Activated T-cell treated with anti-CD3 and anti-CD28 coated beads for 4 hours (primary cell): ENCODE measurements around the gene NKIRAS1.
"Not testable (repeated sequence)": the region's sequence is repeated elsewhere in the genome, so short reads cannot be mapped to it uniquely, and the experiment has no call there.

Experiments used
- DNase-seq: peaks from one replicate; pipeline ENCODE4 v3.0.0-alpha.2; 2020

The NKIRAS1 gene

DNA sequence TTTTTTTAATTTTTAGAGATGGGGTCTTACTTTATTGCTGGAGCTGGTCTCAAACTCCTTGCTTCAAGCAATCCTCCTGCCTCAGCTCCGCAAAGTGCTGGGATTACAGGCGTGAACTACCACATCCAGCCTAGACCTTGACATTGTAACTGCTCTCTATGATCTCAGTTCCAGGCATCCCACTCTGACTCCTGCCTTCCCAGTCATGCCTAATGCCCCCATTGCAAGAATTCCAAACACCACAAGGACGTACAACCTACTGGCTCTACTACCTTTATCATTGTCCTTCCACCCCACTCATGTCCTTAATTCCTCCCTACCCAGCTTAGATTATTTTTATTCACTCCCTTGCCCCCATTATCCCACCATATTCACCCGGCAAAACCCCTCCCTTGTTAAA is 21.6 kb downstream of the NKIRAS1 start:
- DNase-seq, result no peak

DNA sequence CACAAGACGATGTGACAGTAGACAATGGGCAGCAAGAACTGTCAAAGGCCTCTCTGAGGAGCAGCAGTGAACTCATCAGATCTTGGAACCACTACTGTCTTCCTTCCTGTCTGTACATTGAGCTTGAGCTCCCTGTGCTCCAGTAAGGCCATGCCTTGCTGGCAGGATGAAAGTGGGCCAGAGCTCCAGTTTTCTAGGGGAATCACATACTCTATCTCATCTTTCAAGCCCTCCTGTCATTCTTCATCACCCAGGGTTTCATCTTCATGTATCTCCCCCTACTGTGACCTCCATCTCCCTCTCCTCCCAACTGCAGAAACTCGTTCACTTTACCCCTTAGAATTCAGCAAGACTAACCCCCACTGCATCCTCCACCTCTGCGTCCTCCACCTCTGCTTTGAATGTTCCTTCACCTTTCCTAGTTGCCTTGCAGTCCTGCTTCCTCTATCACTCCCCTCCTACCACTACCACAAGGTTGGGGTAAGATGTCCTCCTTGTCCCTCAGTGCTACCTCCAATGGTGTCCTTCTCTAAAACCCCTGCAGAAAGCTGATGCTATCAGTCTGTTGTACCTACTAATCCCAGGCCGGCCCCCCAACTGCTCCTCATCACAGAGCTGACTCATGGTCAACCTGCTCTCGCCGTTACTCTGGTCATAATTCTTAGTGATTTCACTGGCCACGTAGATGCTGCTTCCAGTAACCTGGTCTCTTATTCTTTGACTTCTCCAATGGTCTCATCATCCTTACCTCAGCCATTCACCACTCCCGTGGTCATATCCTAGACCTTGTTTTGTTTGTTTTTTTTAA is 22.3 kb downstream of the NKIRAS1 start:
- DNase-seq, result no peak

DNA sequence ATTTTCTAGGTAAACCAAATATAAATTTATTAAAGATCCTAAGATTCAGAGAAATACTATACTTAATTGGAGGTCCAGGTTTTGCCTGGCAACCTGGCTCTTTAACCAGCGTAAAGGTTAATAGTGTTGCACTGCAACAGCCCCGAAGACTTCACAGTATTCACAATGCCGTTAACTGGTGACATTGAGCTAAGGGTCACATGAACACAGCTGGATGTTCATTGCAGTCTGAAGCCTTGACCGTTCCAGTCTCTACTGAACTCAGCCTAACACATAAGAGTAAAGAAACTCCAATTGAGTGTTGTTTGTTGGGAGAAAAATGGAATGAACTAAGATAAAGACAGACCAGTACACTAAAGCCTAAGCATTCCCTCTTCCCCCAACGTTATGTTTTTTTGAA is 26.8 kb downstream of the NKIRAS1 start:
- DNase-seq, result no peak

DNA sequence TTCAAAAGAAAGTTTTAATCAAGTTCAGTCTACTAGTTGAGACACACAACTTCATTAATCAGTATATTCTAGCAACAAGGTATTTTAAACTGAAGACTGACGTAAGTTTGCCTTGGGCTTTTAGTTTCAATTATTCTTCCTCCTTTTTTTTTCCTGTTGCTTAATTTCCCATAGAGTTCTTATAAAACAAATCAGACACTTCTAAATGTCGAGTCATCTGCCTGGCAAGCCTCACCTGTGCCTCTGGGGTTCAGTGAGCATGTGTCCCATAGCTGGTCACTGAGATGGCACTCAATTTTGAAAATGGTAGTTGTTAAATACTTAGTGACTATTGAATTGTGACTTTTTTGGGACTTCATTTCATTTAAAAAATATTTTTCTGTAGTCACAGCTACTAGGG is 27.4 kb downstream of the NKIRAS1 start:
- DNase-seq, result no peak

DNA sequence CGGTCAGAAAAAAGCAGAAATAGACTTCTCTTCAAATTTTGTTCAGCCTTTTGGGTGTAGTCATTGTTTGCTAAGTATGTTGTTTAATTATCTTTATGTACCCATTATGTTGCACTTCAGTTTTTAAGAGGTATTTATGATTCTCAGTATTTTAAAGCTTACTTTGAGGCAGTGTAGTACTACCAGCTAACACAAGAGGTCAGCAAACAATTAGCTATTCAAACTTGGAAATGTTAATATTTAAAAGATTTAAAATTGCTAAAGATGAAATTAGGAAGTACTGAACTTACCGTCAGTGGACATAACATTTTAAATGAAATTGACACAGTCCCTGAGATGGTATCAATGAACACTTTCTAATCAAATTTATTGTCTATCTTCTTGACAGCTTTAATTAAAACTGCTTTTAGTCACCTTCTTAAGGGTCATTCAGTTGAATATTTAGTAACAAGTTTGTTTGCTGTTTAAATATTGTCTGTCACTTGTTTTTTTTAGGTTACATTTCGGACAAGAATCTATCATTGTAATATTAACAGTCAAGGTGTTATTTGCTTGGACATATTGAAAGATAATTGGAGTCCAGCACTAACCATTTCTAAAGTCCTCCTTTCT is 28.1 kb downstream of the NKIRAS1 start:
- DNase-seq, result no peak

DNA sequence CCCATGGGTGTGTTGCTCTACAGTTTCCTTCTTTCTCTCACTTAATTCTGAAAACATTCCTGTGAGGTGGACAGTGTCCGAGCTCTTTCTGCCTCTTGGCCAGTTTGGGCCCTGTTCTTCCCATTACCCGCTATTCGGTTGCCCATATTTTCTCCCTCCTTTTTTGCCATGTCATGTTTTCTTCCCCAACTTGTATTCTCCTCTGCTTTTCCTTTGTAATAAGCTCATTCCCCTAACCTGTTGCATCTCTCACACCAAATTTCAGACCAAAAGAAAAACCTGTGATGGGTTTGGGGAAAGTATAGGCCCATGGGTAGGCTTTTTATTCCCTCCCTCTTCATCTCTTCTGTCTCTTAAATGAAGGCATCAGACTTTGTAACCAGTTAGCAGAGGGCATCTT is 30.5 kb downstream of the NKIRAS1 start:
- no peak for DNase-seq

DNA sequence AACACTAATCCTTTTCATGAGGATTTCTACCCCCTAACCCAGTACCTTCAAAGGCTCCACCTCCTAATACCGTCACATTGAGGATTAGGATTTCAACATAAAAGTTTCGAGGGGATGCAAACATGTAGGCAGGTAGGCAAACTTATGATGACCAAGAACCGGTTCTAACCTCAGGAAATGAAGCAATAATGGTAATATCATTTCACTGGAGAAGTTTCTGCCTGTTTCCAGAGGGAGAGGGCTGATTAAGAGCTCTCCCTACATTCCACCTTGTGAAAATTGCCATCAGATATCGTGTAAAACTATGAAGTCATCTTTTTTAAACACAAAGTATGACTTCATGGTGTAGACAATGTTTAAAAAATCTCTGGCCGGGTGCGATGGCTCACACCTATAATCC is 31.6 kb downstream of the NKIRAS1 start:
- DNase-seq, result no peak

DNA sequence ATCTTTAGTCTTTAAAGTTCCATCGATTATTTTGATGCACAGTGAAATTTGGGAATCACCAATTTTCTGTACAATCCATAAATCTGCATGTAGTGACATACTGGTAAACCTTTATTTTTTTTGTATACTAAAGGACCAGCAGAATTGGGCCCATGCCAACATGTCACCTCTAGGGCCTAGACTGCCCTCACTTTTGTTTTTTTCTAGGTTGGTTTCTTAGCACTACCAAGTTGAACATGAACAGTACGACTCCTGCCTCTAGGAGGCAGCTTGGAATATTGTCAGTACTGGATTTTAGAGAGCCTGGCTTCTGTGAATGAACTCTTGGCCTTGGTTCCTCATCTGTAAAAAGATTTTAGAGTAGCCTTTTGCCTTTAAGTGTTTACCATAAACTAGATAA is 32.3 kb downstream of the NKIRAS1 start:
- DNase-seq, result no peak

DNA sequence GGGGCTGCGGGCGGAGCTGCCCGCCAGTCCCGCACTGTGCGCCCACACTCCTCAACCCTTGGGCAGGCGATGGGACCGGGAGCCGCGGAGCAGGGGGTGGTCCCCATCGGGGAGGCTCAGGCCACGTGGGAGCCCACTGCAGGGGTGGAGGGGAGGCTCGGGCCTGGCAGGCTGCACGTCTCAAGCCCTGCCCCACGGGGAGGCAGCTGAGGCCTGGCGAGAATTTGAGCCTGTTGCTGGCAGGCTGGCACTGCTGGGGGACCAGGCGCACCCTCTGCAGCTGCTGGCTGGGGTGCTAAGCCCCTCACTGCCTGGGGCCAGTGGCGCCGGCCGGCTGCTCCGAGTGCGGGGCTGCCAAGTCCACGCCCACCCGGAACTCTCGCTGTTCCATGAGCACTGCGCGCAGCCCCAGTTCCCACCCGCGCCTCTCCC is 34.3 kb downstream of the NKIRAS1 start:
- no peak for DNase-seq

DNA sequence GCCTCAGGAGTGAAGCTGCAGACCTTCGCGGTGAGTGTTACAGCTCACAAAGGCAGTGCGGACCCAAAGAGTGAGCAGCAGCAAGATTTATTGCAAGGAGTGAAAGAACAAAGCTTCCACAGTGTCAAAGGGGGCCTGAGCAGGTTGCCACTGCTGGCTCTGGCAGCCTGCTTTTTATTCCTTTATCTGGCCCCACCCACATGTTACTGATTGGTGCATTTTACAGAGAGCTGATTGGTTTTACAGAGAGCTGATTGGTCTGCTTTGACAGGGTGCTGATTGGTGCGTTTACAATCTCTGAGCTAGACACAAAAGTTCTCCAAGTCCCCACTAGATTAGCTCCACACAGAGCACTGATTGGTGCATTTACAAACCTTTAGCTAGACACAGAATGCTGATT is 34.8 kb downstream of the NKIRAS1 start:
- not testable (repeated sequence) for DNase-seq

DNA sequence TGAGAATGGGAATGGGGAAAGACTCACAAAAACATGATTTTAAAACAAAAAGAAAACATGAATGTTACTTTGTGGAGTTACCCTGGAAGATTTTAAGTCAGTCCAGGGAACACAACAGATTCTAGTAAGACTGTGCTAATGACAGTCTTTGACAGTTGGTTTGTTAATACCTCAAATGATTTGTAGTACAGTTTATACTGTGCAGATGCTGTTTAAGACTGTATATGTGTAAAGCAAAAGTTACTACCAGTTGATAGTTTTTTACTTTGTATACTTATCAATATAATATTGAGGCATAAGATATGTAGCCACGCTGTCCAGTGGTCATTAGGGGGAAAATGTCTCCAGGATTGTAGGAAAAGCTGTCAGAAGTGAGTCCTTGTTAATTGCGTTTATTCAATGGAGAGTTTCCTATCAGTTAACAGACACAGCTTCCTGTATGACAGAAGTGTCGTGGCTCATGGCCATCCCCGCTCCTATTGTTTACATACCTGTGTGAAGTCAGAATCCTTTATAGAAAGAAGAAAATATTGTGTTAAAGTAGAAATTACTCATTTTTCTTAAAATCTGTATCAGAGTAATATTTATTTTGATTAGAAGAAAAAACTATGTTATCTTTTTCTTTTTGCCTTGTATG is 36.0 kb downstream of the NKIRAS1 start:
- no peak for DNase-seq

DNA sequence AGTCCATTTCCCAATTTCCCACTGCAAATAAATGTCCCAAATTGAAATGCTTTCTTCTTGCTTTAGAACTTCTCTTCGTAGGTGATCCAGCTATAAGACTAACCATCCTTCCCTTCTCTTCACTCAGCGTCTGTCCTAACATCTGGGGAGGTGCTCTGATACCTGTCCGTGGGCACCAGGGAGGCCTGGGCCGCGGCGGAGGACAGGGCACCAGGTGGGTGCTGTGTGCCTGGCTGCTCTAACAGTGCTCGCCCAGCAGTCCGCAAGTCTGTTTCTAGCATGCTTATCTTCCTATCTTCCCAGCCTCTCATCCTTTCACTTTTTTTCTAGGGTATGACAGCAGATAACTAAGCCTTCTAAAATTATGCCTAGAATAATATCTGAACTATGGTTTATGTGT is 37.3 kb downstream of the NKIRAS1 start:
- no peak for DNase-seq

DNA sequence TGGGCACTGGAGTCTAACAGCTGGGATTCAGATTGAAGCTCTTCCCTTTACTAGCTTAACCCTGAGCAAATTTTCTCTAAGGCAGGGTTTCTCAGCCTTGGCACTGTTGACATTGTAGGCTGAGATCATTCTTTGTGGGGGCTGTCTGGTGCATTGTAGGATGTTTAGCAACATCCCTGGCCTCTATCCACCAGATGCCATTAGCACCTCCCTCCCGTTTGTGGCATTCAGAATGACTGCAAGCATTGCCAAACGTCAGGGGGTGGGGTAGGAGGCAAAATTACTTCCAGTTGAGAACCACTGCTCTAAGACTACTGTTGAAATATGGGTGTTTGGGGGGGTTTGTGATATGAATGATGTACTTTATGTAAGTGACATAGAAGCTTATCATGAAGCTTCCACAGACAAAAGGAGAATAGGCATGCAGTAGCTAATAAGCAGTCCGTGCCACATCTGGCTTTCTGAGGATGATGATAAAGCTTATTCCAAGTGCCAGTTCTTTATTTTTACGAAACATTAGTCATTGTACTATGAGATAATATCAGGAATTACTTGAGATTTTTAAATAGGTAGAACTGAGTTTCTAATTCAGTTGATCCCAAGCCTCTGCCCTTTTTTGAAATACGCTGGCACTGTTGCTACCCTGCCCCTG is 39.3 kb downstream of the NKIRAS1 start:
- DNase-seq, result no peak

DNA sequence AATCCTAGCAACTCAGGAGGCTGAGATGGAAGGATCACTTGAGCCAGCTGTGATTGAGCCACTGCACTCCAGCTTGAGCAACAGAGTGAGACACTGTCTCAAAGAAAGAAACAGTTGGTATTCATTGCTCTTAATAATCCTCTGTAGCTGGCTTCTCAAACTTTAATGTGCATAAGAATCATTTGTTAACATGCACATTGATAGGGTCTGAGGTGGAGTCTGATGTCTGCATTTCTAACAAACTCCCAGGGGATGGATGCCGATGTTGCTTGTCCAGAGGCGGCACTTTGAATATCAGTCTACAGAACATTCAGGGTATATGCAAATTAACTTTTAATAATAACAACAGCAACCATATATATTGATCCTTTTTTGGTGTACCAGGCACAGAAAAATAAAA is 39.9 kb downstream of the NKIRAS1 start:
- DNase-seq, result no peak

DNA sequence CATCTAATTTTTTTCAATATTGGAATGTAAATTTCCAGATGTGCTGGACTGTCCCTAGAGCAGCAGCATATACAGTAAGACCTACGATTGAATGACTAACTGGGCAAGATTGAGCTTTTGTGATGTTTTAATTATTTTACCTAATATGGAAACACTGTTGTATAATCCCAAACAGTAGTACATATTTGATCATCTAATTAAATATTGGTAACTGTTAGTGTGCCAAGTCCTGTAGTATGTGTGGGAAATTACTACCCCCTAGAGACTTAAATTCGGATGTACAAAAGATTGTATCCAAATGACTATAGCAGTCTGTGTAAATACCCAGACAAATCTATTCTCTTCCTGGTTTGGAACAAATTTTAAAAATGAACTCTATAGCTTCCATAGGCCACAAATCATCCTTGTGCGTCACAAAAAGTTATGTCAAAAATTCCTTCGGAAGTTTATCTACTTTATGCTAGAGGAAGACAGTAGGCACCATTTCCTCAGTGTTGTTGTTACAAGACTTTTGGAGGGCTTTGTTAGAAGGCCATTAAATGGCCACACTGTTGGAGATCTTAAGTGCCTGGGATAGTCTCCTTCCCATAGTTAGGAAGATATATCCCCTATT is 41.6 kb downstream of the NKIRAS1 start:
- no peak for DNase-seq

DNA sequence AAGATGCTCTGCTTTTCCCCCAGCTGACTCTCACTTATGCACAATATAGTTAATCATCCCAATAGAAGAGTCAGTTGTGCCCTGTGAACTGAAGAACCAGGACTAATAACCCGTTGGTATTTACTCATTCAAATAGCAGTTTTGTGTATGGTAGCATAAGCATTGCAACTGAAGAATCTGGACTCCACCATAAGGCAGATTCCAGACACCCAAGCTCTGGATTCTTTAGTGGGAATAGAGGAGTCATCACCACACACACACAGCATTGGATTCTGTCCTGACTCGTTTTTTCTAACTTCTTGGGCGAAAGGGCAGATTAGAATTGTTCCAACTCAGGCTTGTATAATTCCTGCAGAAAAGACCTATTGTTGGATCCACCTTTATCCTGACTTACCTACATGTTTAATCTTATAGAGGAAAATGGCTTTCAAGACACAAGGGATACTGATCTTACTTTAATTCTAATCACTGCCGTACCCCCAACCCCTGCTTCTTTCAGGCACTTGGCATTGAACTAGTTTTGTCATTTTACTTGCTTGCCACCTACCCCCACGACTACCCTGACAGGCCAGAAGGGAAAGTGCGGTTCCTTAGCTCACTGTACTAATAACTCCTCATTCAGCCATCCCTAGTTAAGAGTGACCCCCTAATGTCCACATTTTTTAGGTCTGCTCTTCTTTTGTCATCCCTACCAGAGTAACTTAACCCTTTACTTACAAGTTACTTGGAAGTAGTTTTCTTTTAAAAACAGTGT is 42.3 kb downstream of the NKIRAS1 start:
- DNase-seq, result no peak

DNA sequence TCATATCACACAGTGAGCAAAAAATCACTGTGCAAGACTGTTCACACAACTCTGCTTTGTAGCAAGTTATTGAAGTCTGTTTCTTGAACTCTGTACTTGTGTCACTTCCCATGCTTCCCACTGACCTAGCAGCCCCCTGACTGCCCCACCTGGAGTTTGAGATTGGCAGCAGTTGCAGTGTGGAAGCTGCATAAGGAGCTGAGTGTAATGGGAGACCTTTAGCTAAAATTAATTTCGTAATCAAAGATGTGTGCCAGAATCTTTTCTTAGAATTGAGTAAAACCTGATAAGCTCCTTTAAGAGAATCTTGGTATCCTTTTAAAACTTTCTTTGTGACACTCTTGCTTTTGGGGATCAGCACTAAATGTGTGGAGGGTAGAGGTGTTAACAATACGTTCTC is 42.8 kb downstream of the NKIRAS1 start:
- DNase-seq, result no peak

DNA sequence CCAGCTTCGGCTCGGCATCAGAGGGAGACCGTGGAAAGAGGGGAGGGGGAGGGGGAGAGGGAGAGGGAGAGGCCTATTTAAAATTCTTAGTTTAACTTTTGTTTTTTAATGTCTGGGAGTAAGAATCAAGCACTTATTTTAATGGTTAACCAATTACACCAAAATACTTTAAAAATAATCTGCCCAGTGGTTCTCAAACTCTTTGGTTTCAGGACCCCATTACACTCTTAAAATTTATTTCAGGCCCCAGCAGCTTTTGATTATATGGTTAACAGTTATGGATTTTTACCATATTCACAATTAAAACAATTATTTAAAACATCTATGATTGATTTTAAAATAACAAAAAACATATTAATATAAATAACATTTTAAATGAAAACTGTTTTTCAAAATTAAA is 44.5 kb downstream of the NKIRAS1 start:
- DNase-seq, result no peak

DNA sequence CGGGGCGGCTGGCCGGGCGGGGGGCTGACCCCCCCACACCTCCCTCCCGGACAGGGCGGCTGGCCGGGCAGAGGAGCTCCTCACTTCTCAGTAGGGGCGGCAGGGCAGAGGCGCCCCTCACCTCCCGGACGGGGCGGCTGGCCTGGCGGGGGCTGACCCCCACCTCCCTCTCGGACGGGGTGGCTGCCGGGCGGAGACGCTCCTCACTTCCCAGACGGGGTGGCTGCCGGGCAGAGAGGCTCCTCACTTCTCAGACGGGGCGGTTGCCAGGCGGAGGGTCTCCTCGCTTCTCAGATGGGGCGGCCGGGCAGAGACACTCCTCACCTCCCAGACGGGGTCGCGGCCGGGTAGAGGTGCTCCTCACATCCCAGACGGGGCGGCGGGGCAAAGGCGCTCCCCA is 45.4 kb downstream of the NKIRAS1 start:
- not testable (repeated sequence) for DNase-seq

DNA sequence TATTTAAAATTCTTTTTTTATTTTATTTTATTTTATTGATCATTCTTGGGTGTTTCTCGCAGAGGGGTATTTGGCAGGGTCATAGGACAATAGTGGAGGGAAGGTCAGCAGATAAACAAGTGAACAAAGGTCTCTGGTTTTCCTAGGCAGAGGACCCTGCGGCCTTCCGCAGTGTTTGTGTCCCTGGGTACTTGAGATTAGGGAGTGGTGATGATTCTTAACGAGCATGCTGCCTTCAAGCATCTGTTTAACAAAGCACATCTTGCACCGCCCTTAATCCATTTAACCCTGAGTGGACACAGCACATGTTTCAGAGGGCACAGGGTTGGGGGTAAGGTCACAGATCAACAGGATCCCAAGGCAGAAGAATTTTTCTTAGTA is 46.1 kb downstream of the NKIRAS1 start:
- not testable (repeated sequence) for DNase-seq

DNA sequence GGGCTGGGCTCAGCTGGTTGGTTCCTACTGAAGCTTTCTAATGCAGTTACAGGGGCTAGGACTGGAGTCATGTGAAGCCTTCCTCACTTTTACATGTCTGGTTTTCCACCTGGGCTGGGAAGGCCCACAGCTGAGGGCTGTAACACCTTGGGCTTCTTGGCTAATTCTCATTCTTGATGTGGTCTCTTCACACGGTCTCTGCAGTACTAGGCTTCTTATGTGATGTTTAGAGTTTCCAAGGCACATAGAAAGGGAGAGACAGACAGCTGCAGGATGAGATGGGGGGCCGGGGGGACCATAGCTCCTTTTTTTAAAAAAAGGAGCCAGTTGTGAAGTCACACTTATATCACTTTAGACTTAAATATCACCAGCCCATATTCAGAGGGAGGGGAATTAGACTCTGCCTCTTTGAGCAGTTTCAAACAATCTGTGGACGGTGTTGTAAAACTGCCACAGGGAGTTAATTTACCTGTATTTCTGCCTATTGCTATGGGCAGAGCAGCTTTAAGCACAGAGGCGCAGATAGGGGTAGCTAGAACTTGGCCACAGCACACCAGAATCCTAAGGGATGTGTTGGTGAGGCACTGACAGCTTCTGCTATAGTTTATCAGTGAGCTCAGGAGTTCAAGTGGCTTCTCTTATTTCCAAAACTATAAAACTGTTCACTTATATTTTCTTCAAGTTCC is 46.7 kb downstream of the NKIRAS1 start:
- DNase-seq, result no peak

DNA sequence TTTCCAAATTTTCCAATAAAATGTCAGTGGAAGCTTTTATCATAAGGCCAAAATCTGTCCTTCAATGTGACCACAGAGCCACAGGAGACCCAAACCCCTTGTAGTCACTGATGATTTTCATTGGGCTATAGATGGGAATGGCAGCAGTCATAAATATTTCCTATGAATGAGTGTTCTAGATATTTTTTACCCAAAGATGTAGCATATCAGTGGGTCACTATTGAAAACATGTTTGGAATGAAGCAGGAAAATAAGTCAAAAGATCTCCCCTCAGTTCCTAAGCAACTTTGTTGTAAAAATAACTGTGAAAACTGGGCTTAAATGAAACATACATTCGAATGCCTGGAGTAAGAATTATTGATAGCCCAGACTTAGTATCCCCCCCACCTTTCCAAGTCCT is 49.0 kb downstream of the NKIRAS1 start:
- no peak for DNase-seq
